Suprapubic skin (tissue), 4 donors: ENCODE results near the gene C20orf96. TPM values are rescaled to one million over a fixed set of nuclear protein-coding genes. Genes with fewer than 3 reads are reported as not detected.
"Not testable (repeated sequence)": the region's sequence is repeated elsewhere in the genome, so short reads cannot be mapped to it uniquely, and the experiment has no call there.

Source experiments
- DNase-seq, 2 donors: peaks; one replicate each; pipeline ENCODE4 v3.0.0-alpha.2; 2019; ENCODE audit warnings: low spot score in 2 of 2
- H3K27ac ChIP-seq: fragments of 200-600 bp; sonication (generic); one replicate; pipeline ENCODE4 v1.5.1; 2019
- H3K27me3 ChIP-seq: fragments of 200-600 bp; sonication (generic); one replicate; pipeline ENCODE4 v1.5.1; 2019
- H3K36me3 ChIP-seq: fragments of 200-600 bp; sonication (generic); one replicate; pipeline ENCODE4 v1.5.1; 2019
- H3K4me1 ChIP-seq: fragments of 200-600 bp; sonication (generic); one replicate; pipeline ENCODE4 v1.5.1; 2019
- H3K4me3 ChIP-seq: fragments of 200-600 bp; sonication (generic); one replicate; pipeline ENCODE4 v1.5.1; 2019; ENCODE audit warnings: mild to moderate bottlenecking
- H3K9me3 ChIP-seq: fragments of 200-600 bp; sonication (generic); one replicate; pipeline ENCODE4 v1.5.1; 2019
- EP300 ChIP-seq: sonication (generic); formaldehyde crosslinking; IDR thresholded peaks from one replicate; pipeline ENCODE4 v1.6.1; 2017; ENCODE audit warnings: antibody characterized with exemption
- POLR2A ChIP-seq, 2 donors: fragments of 450-650 bp; IDR thresholded peaks; one replicate each; pipeline ENCODE4 v1.6.1; 2017; ENCODE audit warnings: antibody characterized with exemption in 2 of 2, mild to moderate bottlenecking in 2 of 2, moderate library complexity in 2 of 2
- POLR2AphosphoS5 ChIP-seq, 3 donors: sonication (generic); formaldehyde crosslinking; IDR thresholded peaks; one replicate each; pipeline ENCODE4 v1.6.1; 2017; ENCODE audit warnings: antibody characterized with exemption in 3 of 3
- WGBS: methylation state at CpG from one replicate; pipeline ENCODE4 v1.1.5; 2018; 5-methylcytosine and 5-hydroxymethylcytosine counted together
- total RNA-seq, 4 donors: library from RNA; depleted of rRNA; stranded (reverse); fragments of >200 nt; gene quantifications; one replicate each; pipeline ENCODE4 v1.1.0, GENCODE V29; 2016
- TF ChIP-seq, protein P1 (sequence below), 2 donors: fragments of 200-600 bp in 1 of 2; fragments of 450-650 bp in 1 of 2; sonication (generic) in 1 of 2; IDR thresholded peaks; one replicate each; pipeline ENCODE4 v1.5.1; 2016 to 2019; ENCODE audit warnings: antibody characterized with exemption in 2 of 2, mild to moderate bottlenecking in 1 of 2, moderate library complexity in 1 of 2

Gene C20orf96
- total RNA-seq, 4 donors from 2014 or later = 0.91 to 5.1 (median 2.0) TPM

- Histone ChIP-seq H3K27me3 (peaks cover 10% of the 10 kb centered on the region), H3K4me1 (no peaks in the 10 kb centered on the region), H3K27ac (no peak overlapping the region), H3K36me3 (no peaks in the 10 kb centered on the region), H3K9me3 (no peaks in the 10 kb centered on the region), H3K4me3 (no peak overlapping the region)
- WGBS = 62% methylated on average over 8 of the region's 8 CpGs
- TF ChIP-seq POLR2AphosphoS5 (IDR thresholded peaks at IDR 0.05) (no peak), EP300 (no peak), POLR2A (IDR thresholded peaks at IDR 0.05) (no peak)
- TF ChIP-seq, protein P1, sequence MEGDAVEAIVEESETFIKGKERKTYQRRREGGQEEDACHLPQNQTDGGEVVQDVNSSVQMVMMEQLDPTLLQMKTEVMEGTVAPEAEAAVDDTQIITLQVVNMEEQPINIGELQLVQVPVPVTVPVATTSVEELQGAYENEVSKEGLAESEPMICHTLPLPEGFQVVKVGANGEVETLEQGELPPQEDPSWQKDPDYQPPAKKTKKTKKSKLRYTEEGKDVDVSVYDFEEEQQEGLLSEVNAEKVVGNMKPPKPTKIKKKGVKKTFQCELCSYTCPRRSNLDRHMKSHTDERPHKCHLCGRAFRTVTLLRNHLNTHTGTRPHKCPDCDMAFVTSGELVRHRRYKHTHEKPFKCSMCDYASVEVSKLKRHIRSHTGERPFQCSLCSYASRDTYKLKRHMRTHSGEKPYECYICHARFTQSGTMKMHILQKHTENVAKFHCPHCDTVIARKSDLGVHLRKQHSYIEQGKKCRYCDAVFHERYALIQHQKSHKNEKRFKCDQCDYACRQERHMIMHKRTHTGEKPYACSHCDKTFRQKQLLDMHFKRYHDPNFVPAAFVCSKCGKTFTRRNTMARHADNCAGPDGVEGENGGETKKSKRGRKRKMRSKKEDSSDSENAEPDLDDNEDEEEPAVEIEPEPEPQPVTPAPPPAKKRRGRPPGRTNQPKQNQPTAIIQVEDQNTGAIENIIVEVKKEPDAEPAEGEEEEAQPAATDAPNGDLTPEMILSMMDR (IDR thresholded peaks at IDR 0.05) = no peak
- no peak for DNase-seq
Observed at GRCh38 chr20:258963-259362, 31.6 kb downstream of the C20orf96 start.

DNA sequence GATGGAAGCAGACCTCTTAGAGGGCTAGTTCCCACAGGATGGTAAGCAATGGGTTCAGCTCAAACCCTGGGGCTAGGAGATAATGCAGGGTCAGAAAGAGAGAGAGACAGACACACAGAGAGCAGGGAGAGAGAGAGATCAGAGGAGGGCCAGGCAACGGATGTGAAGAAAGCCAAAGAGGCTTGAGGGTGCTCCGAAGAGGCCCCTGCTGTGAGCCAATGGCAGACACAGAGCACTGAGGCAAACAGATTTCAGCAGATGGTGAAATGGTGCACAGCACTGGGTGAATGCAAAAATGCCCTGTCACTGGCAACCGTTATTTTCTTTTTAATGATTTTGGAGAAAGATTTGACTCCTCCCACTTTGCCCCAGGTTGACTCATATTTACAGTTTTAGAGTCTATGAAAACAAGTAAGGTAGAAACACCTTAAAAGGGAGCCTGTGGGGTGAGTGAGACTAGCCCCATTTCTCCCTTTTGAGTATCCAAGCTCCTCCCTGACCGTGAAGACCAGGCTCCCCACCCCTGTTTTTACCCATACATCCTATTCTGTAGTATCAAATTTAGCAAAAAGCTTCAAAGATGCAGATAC lies 32.2 kb downstream of the C20orf96 start:
- Histone ChIP-seq H3K27me3 (peaks cover 6% of the 10 kb centered on the region), H3K36me3 (no peaks in the 10 kb centered on the region), H3K4me1 (no peaks in the 10 kb centered on the region), H3K9me3 (no peaks in the 10 kb centered on the region), H3K27ac (no peak overlapping the region), H3K4me3 (no peak overlapping the region)
- no peak for TF ChIP-seq EP300
- no peak for TF ChIP-seq POLR2AphosphoS5 (IDR thresholded peaks at IDR 0.05)
- TF ChIP-seq, protein P1 (IDR thresholded peaks at IDR 0.05) = no peak
- no peak for TF ChIP-seq POLR2A (IDR thresholded peaks at IDR 0.05)
- 54% methylated on average over 4 of the region's 4 CpGs for WGBS
- DNase-seq = no peak

GRCh38 chr20:257419-257818 lies 33.1 kb downstream of the C20orf96 start, which contains the start of gene DEFB132:
TSS of gene DEFB132 (plus strand) at chr20:257724. CDS start at chr20:257779, 55 bp downstream.
- no peaks in the 10 kb centered on the region for H3K9me3 ChIP-seq
- H3K27ac ChIP-seq = no peak within 1 kb of the TSS
- no peaks in the 10 kb centered on the region for H3K4me1 ChIP-seq
- WGBS = 56% methylated on average over 7 of the region's 7 CpGs
- TF ChIP-seq POLR2A (IDR thresholded peaks at IDR 0.05) (no peak), EP300 (no peak), POLR2AphosphoS5 (IDR thresholded peaks at IDR 0.05) (no peak)
- TF ChIP-seq, protein P1 (IDR thresholded peaks at IDR 0.05) = no peak
- H3K36me3 ChIP-seq = no peaks in the 10 kb centered on the region
- H3K4me3 ChIP-seq = no peak within 1 kb of the TSS
- no peak for DNase-seq
- no peaks in the 10 kb centered on the region for H3K27me3 ChIP-seq

GRCh38 chr20:253447-253846 lies 37.1 kb downstream of the C20orf96 start:
- not testable (repeated sequence) for H3K4me3 ChIP-seq, H3K27ac ChIP-seq, DNase-seq, H3K4me1 ChIP-seq, H3K36me3 ChIP-seq, H3K27me3 ChIP-seq, H3K9me3 ChIP-seq
- WGBS = 48% methylated on average over 6 of the region's 6 CpGs

DNA sequence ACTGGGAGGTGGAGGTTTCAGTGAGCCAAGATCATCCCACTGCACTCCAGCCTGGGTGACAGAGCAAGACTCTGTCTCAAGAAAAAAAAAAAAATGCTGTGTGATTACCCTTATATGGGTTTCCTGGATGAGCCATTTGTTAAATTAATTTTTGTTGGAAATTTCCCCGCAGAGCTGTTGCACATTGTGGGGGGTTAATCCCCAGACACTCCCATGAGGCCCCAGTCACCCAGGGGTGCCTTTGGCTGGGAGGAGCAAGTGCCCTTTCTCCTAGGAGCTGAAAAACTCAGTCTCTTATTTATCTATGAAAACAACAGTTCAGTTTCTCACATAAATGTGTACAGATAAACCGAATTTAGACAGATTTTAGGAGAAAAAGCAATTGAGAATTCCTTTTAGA lies 37.7 kb downstream of the C20orf96 start:
- no peak for DNase-seq
- H3K9me3 ChIP-seq = no peaks in the 10 kb centered on the region
- no peaks in the 10 kb centered on the region for H3K4me1 ChIP-seq
- no peaks in the 10 kb centered on the region for H3K36me3 ChIP-seq
- no peak for TF ChIP-seq POLR2AphosphoS5 (IDR thresholded peaks at IDR 0.05)
- TF ChIP-seq, protein P1 (IDR thresholded peaks at IDR 0.05) = no peak
- TF ChIP-seq POLR2A (IDR thresholded peaks at IDR 0.05) = no peak
- TF ChIP-seq EP300 = no peak
- 71% methylated on average over 2 of the region's 2 CpGs for WGBS
- H3K27me3 ChIP-seq = peaks cover 9% of the 10 kb centered on the region
- H3K27ac ChIP-seq = no peak overlapping the region
- no peak overlapping the region for H3K4me3 ChIP-seq

DNA sequence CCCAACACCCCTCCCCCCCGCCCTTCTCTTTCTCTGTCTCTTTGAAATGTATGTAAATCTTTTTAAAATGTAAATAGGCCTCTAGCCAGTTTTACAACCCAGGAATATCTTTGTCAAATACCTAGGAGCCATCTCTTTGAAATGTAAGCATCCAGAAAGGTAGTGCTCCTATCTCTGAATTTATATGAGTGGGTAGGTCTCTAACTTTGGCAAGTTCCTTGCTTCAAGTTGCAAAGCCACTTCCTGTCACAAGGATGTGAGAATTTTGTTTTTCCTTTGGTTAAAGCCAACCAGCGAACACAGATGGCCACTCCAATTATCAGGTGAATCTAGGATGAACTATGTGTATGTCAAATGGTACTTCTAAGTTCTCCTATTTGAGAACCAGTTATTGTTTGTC lies 39.2 kb downstream of the C20orf96 start:
- DNase-seq = no peak
- no peak overlapping the region for H3K4me3 ChIP-seq
- H3K27ac ChIP-seq = no peak overlapping the region
- no peaks in the 10 kb centered on the region for H3K4me1 ChIP-seq
- H3K9me3 ChIP-seq = no peaks in the 10 kb centered on the region
- no peak for TF ChIP-seq POLR2A (IDR thresholded peaks at IDR 0.05)
- no peak for TF ChIP-seq POLR2AphosphoS5 (IDR thresholded peaks at IDR 0.05)
- TF ChIP-seq, protein P1 (IDR thresholded peaks at IDR 0.05) = no peak
- no peak for TF ChIP-seq EP300
- H3K36me3 ChIP-seq = no peaks in the 10 kb centered on the region
- H3K27me3 ChIP-seq = peaks cover 9% of the 10 kb centered on the region
- 46% methylated on average over 2 of the region's 2 CpGs for WGBS
